H1 (cell line): ENCODE data around the gene NRXN2. TPM values are rescaled to one million over a fixed set of nuclear protein-coding genes. Genes with fewer than 3 reads are reported as not detected.

Experiments used
- E2F6 ChIP-seq: IDR thresholded peaks from 2 replicates; pipeline ENCODE4 v1.6.1; 2012; ENCODE audit warnings: inconsistent platforms
- PHF8 ChIP-seq: fragments of 200-600 bp; sonication (generic); conservative IDR thresholded peaks from 2 replicates; pipeline ENCODE4 v1.7.1; 2012; ENCODE audit warnings: low read depth, mild to moderate bottlenecking, inconsistent platforms, low read length, moderate library complexity
- SIN3A ChIP-seq, 2 experiments: IDR thresholded peaks in 1 of 2; conservative IDR thresholded peaks in 1 of 2; 2 replicates each; pipeline ENCODE4 v1.6.1; 2011 to 2012; ENCODE audit warnings: low read length in 2 of 2, improper control_type of control experiment in 1 of 2, low read depth in 1 of 2, mild to moderate bottlenecking in 1 of 2
- SP4 ChIP-seq: IDR thresholded peaks from 2 replicates; pipeline ENCODE4 v1.6.1; 2012; ENCODE audit warnings: low read length, inconsistent platforms
- SRF ChIP-seq: IDR thresholded peaks from 2 replicates; pipeline ENCODE4 v1.6.1; 2011; ENCODE audit warnings: mild to moderate bottlenecking, low read depth, low read length, moderate library complexity
- TAF7 ChIP-seq: optimal IDR thresholded peaks from 2 replicates; pipeline ENCODE3; 2011; ENCODE audit warnings: low read depth, mild to moderate bottlenecking, inconsistent platforms, low read length, moderate library complexity, borderline replicate concordance
- TEAD4 ChIP-seq: IDR thresholded peaks from 2 replicates; pipeline ENCODE4 v1.6.1; 2012; ENCODE audit warnings: low read depth, low read length, inconsistent platforms, mixed read lengths
- polyA plus RNA-seq, 7 experiments: library from polyadenylated mRNA; depleted of rRNA in 3 of 7; stranded (reverse) in 5 of 7; unstranded in 2 of 7; fragments of >200 nt in 5 of 7; fragments of 200-250 nt in 2 of 7; gene quantifications; 1 replicate in 5 of 7; 2 replicates in 1 of 7; 4 replicates in 1 of 7; pipeline versions ENCODE4 v1.2.1 to v1.2.3, GENCODE V29; 2011 to 2013; ENCODE audit warnings: missing spikeins in 2 of 7, mixed read lengths in 2 of 7
- total RNA-seq: library from RNA; stranded (reverse); fragmentation: NEBNext Ultra II Directional; extraction: Animal tissue kit (Norgen Biotek cat#: 25700); gene quantifications from 2 replicates; pipeline ENCODE4 v1.2.1, GENCODE V29; 2021
- TF ChIP-seq, protein P1 (sequence below): fragments of 300-600 bp; sonication (generic); IDR thresholded peaks from 2 replicates; pipeline ENCODE4 v1.7.1; 2012; ENCODE audit warnings: low read length, moderate library complexity, mild to moderate bottlenecking, inconsistent platforms; ENCODE audit not compliant: insufficient replicate concordance

The NRXN2 gene
- total and polyA plus RNA-seq, 2 of the 8 experiments (the other 6 are each of a cell fraction or from before 2014, with no cell fraction given): 1.3 to 11.5 TPM

DNA sequence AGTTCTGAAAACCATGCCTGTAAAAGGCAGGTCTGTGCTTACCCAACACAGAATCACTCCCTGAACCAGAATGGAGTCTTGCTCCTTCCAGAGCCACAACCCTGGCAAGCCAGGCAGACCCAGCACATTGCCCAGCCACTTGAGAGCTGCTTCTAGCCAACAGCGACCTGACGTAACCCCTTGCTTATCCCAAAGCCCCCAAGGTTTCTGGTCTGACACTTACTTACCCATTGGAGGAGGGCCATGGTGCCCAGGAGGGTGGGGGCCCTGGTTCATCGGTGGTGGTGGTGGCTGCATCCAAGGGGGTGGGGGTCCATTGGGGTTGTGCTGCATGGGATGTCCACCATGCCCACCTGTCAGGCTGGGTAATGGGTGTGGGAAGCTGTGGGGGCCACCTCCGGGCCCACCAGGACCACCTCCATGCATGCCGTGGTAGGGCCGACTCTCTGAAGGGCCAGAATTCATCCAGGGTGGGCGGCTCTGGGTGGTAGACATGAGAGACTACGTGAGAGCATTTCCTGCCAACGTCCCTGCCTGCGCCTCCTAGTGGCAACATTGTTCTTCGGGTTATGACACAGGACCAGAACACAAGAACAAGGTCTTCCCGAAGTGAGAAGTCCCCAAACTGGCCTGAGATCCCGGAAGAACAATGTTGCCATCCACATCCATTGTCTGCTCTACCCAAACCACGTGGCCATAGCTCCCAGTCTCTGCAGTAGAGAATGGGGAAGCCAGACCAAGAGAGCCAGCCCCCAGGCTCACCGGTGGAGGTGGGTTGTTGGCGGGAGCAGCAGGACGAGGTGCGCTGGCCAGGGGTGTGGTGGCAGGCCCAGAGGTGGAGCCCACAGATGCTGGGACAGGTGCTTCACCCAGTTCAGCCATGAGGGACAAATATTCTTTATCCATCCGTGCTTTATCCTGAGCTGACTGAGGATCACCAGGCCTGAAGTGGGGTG is 44.6 kb upstream of the NRXN2 start (continued):
- TF ChIP-seq, protein P1, sequence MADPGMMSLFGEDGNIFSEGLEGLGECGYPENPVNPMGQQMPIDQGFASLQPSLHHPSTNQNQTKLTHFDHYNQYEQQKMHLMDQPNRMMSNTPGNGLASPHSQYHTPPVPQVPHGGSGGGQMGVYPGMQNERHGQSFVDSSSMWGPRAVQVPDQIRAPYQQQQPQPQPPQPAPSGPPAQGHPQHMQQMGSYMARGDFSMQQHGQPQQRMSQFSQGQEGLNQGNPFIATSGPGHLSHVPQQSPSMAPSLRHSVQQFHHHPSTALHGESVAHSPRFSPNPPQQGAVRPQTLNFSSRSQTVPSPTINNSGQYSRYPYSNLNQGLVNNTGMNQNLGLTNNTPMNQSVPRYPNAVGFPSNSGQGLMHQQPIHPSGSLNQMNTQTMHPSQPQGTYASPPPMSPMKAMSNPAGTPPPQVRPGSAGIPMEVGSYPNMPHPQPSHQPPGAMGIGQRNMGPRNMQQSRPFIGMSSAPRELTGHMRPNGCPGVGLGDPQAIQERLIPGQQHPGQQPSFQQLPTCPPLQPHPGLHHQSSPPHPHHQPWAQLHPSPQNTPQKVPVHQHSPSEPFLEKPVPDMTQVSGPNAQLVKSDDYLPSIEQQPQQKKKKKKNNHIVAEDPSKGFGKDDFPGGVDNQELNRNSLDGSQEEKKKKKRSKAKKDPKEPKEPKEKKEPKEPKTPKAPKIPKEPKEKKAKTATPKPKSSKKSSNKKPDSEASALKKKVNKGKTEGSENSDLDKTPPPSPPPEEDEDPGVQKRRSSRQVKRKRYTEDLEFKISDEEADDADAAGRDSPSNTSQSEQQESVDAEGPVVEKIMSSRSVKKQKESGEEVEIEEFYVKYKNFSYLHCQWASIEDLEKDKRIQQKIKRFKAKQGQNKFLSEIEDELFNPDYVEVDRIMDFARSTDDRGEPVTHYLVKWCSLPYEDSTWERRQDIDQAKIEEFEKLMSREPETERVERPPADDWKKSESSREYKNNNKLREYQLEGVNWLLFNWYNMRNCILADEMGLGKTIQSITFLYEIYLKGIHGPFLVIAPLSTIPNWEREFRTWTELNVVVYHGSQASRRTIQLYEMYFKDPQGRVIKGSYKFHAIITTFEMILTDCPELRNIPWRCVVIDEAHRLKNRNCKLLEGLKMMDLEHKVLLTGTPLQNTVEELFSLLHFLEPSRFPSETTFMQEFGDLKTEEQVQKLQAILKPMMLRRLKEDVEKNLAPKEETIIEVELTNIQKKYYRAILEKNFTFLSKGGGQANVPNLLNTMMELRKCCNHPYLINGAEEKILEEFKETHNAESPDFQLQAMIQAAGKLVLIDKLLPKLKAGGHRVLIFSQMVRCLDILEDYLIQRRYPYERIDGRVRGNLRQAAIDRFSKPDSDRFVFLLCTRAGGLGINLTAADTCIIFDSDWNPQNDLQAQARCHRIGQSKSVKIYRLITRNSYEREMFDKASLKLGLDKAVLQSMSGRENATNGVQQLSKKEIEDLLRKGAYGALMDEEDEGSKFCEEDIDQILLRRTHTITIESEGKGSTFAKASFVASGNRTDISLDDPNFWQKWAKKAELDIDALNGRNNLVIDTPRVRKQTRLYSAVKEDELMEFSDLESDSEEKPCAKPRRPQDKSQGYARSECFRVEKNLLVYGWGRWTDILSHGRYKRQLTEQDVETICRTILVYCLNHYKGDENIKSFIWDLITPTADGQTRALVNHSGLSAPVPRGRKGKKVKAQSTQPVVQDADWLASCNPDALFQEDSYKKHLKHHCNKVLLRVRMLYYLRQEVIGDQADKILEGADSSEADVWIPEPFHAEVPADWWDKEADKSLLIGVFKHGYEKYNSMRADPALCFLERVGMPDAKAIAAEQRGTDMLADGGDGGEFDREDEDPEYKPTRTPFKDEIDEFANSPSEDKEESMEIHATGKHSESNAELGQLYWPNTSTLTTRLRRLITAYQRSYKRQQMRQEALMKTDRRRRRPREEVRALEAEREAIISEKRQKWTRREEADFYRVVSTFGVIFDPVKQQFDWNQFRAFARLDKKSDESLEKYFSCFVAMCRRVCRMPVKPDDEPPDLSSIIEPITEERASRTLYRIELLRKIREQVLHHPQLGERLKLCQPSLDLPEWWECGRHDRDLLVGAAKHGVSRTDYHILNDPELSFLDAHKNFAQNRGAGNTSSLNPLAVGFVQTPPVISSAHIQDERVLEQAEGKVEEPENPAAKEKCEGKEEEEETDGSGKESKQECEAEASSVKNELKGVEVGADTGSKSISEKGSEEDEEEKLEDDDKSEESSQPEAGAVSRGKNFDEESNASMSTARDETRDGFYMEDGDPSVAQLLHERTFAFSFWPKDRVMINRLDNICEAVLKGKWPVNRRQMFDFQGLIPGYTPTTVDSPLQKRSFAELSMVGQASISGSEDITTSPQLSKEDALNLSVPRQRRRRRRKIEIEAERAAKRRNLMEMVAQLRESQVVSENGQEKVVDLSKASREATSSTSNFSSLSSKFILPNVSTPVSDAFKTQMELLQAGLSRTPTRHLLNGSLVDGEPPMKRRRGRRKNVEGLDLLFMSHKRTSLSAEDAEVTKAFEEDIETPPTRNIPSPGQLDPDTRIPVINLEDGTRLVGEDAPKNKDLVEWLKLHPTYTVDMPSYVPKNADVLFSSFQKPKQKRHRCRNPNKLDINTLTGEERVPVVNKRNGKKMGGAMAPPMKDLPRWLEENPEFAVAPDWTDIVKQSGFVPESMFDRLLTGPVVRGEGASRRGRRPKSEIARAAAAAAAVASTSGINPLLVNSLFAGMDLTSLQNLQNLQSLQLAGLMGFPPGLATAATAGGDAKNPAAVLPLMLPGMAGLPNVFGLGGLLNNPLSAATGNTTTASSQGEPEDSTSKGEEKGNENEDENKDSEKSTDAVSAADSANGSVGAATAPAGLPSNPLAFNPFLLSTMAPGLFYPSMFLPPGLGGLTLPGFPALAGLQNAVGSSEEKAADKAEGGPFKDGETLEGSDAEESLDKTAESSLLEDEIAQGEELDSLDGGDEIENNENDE: no peak
- TF ChIP-seq SIN3A (conservative IDR thresholded peaks at IDR 0.05 in 1 of 2, IDR thresholded peaks at IDR 0.05 in 1 of 2; ENCODE audit: low read depth in 1 of 2, low read length in 2 of 2) (peak in 1 of 2 experiments; percentile 50; a peak in 1 of 4 replicates), SRF (no peak), PHF8 (no peak), TEAD4 (0 out of 2 replicates have a peak, but pooled peaks have one; percentile 4), TAF7 (no peak), E2F6 (peak; percentile 31; the same call in 1 of the 2 replicates), SP4 (no peak)
